GM18907 (cell line): ENCODE data around the gene ELP2.

Source experiments
- ATAC-seq: cut with Tn5 transposase; IDR thresholded peaks from one replicate; pipeline ENCODE4 v1.9.1; 2021; ENCODE audit warnings: mild to moderate bottlenecking, moderate library complexity; ENCODE audit not compliant: unreplicated experiment

The ELP2 gene

GRCh38 chr18:36212301-36213171 is 82.8 kb downstream of the ELP2 start:
- no peak for ATAC-seq

- ATAC-seq = no peak
Observed at GRCh38 chr18:36214811-36215210, 85.1 kb downstream of the ELP2 start.

- ATAC-seq = no peak
Observed at GRCh38 chr18:36215577-36215976, 85.9 kb downstream of the ELP2 start.

- ATAC-seq = no peak
Observed at GRCh38 chr18:36217348-36217747, 87.6 kb downstream of the ELP2 start.

- ATAC-seq = no peak
Observed at GRCh38 chr18:36229188-36229587, 99.5 kb downstream of the ELP2 start.
